ENCODE results near the gene VN1R5. TPM values are rescaled to one million over a fixed set of nuclear protein-coding genes. Genes with fewer than 3 reads are reported as not detected.

Gene VN1R5
- total and polyA plus RNA-seq, 9 donors, result not detected

GRCh38 chr1:247299723-247300381 is 44.0 kb downstream of the VN1R5 start:
- TF ChIP-seq EP300 (IDR thresholded peaks at IDR 0.05) (no peak), POLR2A (IDR thresholded peaks at IDR 0.05) (no peak), CTCF (IDR thresholded peaks at IDR 0.05) (no peak)
- WGBS, 3 donors, result 65 to 72% (median 68%) methylated on average over 12 of the region's 12 CpGs
- Histone ChIP-seq H3K27me3 (no peaks in the 10 kb centered on the region), H3K27ac (no peak overlapping the region), H3K4me1 (ENCODE audit: insufficient read depth) (no peaks in the 10 kb centered on the region), H3K9me3 (no peaks in the 10 kb centered on the region), H3K4me3 (no peak overlapping the region), H3K36me3 (no peaks in the 10 kb centered on the region)
- intact Hi-C loops (cut with DNase I), result no loop called here
- DNase-seq, result no peak

- Histone ChIP-seq H3K4me3 (no peak overlapping the region), H3K36me3 (no peaks in the 10 kb centered on the region), H3K4me1 (ENCODE audit: insufficient read depth) (no peaks in the 10 kb centered on the region), H3K27ac (no peak overlapping the region), H3K9me3 (no peaks in the 10 kb centered on the region), H3K27me3 (no peaks in the 10 kb centered on the region)
- intact Hi-C loops (cut with DNase I), result no loop called here
- TF ChIP-seq EP300 (IDR thresholded peaks at IDR 0.05) (no peak), POLR2A (IDR thresholded peaks at IDR 0.05) (no peak), CTCF (IDR thresholded peaks at IDR 0.05) (no peak)
- DNase-seq, result no peak
- WGBS, 3 donors, result 95 to 97% (median 96%) methylated on average over 46 to 47 of the region's 47 CpGs
These were observed 44.8 kb downstream of the VN1R5 start for GRCh38 chr1:247300491-247301175.

GRCh38 chr1:247301176-247301540 is 45.3 kb downstream of the VN1R5 start:
- Histone ChIP-seq H3K4me3 (no peak overlapping the region), H3K36me3 (no peaks in the 10 kb centered on the region), H3K4me1 (ENCODE audit: insufficient read depth) (no peaks in the 10 kb centered on the region), H3K9me3 (no peaks in the 10 kb centered on the region), H3K27me3 (no peaks in the 10 kb centered on the region), H3K27ac (no peak overlapping the region)
- intact Hi-C loops (cut with DNase I), result no loop called here
- DNase-seq, result no peak
- 92 to 96% (median 95%) methylated on average over 17 of the region's 17 CpGs for WGBS, 3 donors
- TF ChIP-seq POLR2A (IDR thresholded peaks at IDR 0.05) (no peak), EP300 (IDR thresholded peaks at IDR 0.05) (no peak), CTCF (IDR thresholded peaks at IDR 0.05) (no peak)

GRCh38 chr1:247303216-247303615 is 47.3 kb downstream of the VN1R5 start:
- Histone ChIP-seq H3K9me3 (no peaks in the 10 kb centered on the region), H3K36me3 (no peaks in the 10 kb centered on the region), H3K27ac (no peak overlapping the region), H3K4me3 (no peak overlapping the region), H3K4me1 (ENCODE audit: insufficient read depth) (no peaks in the 10 kb centered on the region), H3K27me3 (no peaks in the 10 kb centered on the region)
- DNase-seq, result no peak
- no peak for TF ChIP-seq POLR2A (IDR thresholded peaks at IDR 0.05)
- no peak for TF ChIP-seq CTCF (IDR thresholded peaks at IDR 0.05)
- TF ChIP-seq EP300 (IDR thresholded peaks at IDR 0.05), result no peak
- 54 to 70% (median 55%) methylated on average over 5 of the region's 5 CpGs for WGBS, 3 donors
- intact Hi-C loops (cut with DNase I), result no loop called here
